ENCODE measurements around the gene RAPSN. TPM values are rescaled to one million over a fixed set of nuclear protein-coding genes. Genes with fewer than 3 reads are reported as not detected.

Gene RAPSN
- total and polyA plus RNA-seq, 2 experiments from 2014 or later: 0.17 to 0.23 TPM

GRCh38 chr11:47487421-47487820 is 38.5 kb upstream of the RAPSN start:
- Mint-ChIP-seq H3K27me3 (ENCODE audit: insufficient read depth, low read depth, poor library complexity) (peaks cover 5% of the 10 kb centered on the region), H3K4me3 (no peak overlapping the region), H3K9me3 (no peaks in the 10 kb centered on the region), H3K36me3 (ENCODE audit: low read depth) (peaks cover 62% of the 10 kb centered on the region), H3K4me1 (no peaks in the 10 kb centered on the region), H3K27ac (no peak overlapping the region)
- ATAC-seq: no peak
- no peaks in the 10 kb centered on the region for H3K4me1 ChIP-seq (ENCODE audit: insufficient read depth)
- DNase-seq (ENCODE audit: low spot score): no peak
- peaks cover 27% of the 10 kb centered on the region; the same call in 1 of the 2 replicates for H3F3A ChIP-seq (replicated peaks; ENCODE audit: low read depth)
- H3K9me2 ChIP-seq (ENCODE audit: insufficient read depth): no peaks in the 10 kb centered on the region
- peaks cover 40% of the 10 kb centered on the region for H4K20me1 ChIP-seq (replicated peaks; ENCODE audit: insufficient read depth)
- H3K36me3 ChIP-seq (ENCODE audit: insufficient read depth): peaks cover 60% of the 10 kb centered on the region
- no peak overlapping the region for H2AFZ ChIP-seq
- no peaks in the 10 kb centered on the region for H3K27me3 ChIP-seq (ENCODE audit: insufficient read depth)
- TF ChIP-seq, protein P1, sequence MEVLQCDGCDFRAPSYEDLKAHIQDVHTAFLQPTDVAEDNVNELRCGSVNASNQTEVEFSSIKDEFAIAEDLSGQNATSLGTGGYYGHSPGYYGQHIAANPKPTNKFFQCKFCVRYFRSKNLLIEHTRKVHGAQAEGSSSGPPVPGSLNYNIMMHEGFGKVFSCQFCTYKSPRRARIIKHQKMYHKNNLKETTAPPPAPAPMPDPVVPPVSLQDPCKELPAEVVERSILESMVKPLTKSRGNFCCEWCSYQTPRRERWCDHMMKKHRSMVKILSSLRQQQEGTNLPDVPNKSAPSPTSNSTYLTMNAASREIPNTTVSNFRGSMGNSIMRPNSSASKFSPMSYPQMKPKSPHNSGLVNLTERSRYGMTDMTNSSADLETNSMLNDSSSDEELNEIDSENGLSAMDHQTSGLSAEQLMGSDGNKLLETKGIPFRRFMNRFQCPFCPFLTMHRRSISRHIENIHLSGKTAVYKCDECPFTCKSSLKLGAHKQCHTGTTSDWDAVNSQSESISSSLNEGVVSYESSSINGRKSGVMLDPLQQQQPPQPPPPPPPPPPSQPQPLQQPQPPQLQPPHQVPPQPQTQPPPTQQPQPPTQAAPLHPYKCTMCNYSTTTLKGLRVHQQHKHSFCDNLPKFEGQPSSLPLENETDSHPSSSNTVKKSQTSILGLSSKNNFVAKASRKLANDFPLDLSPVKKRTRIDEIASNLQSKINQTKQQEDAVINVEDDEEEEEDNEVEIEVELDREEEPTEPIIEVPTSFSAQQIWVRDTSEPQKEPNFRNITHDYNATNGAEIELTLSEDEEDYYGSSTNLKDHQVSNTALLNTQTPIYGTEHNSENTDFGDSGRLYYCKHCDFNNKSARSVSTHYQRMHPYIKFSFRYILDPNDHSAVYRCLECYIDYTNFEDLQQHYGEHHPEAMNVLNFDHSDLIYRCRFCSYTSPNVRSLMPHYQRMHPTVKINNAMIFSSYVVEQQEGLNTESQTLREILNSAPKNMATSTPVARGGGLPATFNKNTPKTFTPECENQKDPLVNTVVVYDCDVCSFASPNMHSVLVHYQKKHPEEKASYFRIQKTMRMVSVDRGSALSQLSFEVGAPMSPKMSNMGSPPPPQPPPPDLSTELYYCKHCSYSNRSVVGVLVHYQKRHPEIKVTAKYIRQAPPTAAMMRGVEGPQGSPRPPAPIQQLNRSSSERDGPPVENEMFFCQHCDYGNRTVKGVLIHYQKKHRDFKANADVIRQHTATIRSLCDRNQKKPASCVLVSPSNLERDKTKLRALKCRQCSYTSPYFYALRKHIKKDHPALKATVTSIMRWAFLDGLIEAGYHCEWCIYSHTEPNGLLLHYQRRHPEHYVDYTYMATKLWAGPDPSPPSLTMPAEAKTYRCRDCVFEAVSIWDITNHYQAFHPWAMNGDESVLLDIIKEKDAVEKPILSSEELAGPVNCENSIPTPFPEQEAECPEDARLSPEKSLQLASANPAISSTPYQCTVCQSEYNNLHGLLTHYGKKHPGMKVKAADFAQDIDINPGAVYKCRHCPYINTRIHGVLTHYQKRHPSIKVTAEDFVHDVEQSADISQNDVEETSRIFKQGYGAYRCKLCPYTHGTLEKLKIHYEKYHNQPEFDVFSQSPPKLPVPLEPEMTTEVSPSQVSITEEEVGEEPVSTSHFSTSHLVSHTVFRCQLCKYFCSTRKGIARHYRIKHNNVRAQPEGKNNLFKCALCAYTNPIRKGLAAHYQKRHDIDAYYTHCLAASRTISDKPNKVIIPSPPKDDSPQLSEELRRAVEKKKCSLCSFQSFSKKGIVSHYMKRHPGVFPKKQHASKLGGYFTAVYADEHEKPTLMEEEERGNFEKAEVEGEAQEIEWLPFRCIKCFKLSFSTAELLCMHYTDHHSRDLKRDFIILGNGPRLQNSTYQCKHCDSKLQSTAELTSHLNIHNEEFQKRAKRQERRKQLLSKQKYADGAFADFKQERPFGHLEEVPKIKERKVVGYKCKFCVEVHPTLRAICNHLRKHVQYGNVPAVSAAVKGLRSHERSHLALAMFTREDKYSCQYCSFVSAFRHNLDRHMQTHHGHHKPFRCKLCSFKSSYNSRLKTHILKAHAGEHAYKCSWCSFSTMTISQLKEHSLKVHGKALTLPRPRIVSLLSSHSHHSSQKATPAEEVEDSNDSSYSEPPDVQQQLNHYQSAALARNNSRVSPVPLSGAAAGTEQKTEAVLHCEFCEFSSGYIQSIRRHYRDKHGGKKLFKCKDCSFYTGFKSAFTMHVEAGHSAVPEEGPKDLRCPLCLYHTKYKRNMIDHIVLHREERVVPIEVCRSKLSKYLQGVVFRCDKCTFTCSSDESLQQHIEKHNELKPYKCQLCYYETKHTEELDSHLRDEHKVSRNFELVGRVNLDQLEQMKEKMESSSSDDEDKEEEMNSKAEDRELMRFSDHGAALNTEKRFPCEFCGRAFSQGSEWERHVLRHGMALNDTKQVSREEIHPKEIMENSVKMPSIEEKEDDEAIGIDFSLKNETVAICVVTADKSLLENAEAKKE (CRISPR knock-in tag; IDR thresholded peaks at IDR 0.05): no peak
- TF ChIP-seq ETS1 (IDR thresholded peaks at IDR 0.05) (no peak), STAT1 (IDR thresholded peaks at IDR 0.05; ENCODE audit: unreplicated experiment) (no peak), CTCF (conservative IDR thresholded peaks at IDR 0.05; ENCODE audit: low read depth in 2 of 2) (no peak), POLR2AphosphoS5 (IDR thresholded peaks at IDR 0.05; ENCODE audit: low read depth) (no peak), ZNF331 (CRISPR knock-in tag; IDR thresholded peaks at IDR 0.05; ENCODE audit: low read depth) (no peak), REST (IDR thresholded peaks at IDR 0.05; ENCODE audit: unreplicated experiment) (no peak), CREB1 (CRISPR knock-in tag; IDR thresholded peaks at IDR 0.05; ENCODE audit: low read depth) (no peak), JUNB (IDR thresholded peaks at IDR 0.05; ENCODE audit: unreplicated experiment) (no peak), EZH2 (IDR thresholded peaks at IDR 0.05; ENCODE audit: low read depth, unreplicated experiment) (no peak), NANOG (IDR thresholded peaks at IDR 0.05; ENCODE audit: borderline replicate concordance) (no peak), ZNF114 (CRISPR knock-in tag; IDR thresholded peaks at IDR 0.05) (no peak)
- H3K4me2 ChIP-seq: no peak overlapping the region
- H3K4me3 ChIP-seq: no peak overlapping the region
- peaks cover 58% of the 10 kb centered on the region for H3K79me2 ChIP-seq (replicated peaks; ENCODE audit: insufficient read depth)
- H3K27ac ChIP-seq (ENCODE audit: low read depth): no peak overlapping the region
